H1 (cell line): ENCODE data around the gene MCF2L2. TPM values are rescaled to one million over a fixed set of nuclear protein-coding genes. Genes with fewer than 3 reads are reported as not detected.

ENCODE experiments used
- polyA plus RNA-seq, 7 experiments: library from polyadenylated mRNA; depleted of rRNA in 3 of 7; stranded (reverse) in 5 of 7; unstranded in 2 of 7; fragments of >200 nt in 5 of 7; fragments of 200-250 nt in 2 of 7; gene quantifications; 1 replicate in 5 of 7; 2 replicates in 1 of 7; 4 replicates in 1 of 7; pipeline versions ENCODE4 v1.2.1 to v1.2.3, GENCODE V29; 2011 to 2013; ENCODE audit warnings: missing spikeins in 2 of 7, mixed read lengths in 2 of 7
- total RNA-seq: library from RNA; stranded (reverse); fragmentation: NEBNext Ultra II Directional; extraction: Animal tissue kit (Norgen Biotek cat#: 25700); gene quantifications from 2 replicates; pipeline ENCODE4 v1.2.1, GENCODE V29; 2021
- TF ChIP-seq, protein P1 (sequence below): fragments of 300-600 bp; sonication (generic); IDR thresholded peaks from 2 replicates; pipeline ENCODE4 v1.7.1; 2012; ENCODE audit warnings: low read length, moderate library complexity, mild to moderate bottlenecking, inconsistent platforms; ENCODE audit not compliant: insufficient replicate concordance

The MCF2L2 gene
- total and polyA plus RNA-seq, 2 of the 8 experiments (the other 6 are each of a cell fraction or from before 2014, with no cell fraction given) = 4.1 to 13.7 TPM

DNA sequence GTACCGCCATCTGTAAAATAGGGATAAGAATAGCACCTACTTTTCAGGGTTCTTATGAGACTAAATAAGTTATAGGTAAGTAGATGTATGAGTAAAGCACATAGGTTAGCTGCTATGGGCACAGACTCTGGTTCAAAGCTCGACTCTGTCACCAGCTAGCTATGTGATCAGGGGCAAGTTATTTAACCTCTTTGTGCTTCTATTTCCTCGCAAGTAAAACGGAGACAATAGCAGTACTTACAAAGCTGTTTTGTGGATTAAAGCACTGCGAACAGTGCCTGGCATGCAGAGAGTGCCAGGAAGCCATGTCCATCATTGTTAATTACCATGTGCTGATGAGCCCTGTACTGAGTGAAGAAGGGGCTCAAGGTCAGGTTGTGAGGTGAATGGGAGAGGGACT, 267.8 kb downstream of the MCF2L2 start (continued):
- TF ChIP-seq, protein P1, sequence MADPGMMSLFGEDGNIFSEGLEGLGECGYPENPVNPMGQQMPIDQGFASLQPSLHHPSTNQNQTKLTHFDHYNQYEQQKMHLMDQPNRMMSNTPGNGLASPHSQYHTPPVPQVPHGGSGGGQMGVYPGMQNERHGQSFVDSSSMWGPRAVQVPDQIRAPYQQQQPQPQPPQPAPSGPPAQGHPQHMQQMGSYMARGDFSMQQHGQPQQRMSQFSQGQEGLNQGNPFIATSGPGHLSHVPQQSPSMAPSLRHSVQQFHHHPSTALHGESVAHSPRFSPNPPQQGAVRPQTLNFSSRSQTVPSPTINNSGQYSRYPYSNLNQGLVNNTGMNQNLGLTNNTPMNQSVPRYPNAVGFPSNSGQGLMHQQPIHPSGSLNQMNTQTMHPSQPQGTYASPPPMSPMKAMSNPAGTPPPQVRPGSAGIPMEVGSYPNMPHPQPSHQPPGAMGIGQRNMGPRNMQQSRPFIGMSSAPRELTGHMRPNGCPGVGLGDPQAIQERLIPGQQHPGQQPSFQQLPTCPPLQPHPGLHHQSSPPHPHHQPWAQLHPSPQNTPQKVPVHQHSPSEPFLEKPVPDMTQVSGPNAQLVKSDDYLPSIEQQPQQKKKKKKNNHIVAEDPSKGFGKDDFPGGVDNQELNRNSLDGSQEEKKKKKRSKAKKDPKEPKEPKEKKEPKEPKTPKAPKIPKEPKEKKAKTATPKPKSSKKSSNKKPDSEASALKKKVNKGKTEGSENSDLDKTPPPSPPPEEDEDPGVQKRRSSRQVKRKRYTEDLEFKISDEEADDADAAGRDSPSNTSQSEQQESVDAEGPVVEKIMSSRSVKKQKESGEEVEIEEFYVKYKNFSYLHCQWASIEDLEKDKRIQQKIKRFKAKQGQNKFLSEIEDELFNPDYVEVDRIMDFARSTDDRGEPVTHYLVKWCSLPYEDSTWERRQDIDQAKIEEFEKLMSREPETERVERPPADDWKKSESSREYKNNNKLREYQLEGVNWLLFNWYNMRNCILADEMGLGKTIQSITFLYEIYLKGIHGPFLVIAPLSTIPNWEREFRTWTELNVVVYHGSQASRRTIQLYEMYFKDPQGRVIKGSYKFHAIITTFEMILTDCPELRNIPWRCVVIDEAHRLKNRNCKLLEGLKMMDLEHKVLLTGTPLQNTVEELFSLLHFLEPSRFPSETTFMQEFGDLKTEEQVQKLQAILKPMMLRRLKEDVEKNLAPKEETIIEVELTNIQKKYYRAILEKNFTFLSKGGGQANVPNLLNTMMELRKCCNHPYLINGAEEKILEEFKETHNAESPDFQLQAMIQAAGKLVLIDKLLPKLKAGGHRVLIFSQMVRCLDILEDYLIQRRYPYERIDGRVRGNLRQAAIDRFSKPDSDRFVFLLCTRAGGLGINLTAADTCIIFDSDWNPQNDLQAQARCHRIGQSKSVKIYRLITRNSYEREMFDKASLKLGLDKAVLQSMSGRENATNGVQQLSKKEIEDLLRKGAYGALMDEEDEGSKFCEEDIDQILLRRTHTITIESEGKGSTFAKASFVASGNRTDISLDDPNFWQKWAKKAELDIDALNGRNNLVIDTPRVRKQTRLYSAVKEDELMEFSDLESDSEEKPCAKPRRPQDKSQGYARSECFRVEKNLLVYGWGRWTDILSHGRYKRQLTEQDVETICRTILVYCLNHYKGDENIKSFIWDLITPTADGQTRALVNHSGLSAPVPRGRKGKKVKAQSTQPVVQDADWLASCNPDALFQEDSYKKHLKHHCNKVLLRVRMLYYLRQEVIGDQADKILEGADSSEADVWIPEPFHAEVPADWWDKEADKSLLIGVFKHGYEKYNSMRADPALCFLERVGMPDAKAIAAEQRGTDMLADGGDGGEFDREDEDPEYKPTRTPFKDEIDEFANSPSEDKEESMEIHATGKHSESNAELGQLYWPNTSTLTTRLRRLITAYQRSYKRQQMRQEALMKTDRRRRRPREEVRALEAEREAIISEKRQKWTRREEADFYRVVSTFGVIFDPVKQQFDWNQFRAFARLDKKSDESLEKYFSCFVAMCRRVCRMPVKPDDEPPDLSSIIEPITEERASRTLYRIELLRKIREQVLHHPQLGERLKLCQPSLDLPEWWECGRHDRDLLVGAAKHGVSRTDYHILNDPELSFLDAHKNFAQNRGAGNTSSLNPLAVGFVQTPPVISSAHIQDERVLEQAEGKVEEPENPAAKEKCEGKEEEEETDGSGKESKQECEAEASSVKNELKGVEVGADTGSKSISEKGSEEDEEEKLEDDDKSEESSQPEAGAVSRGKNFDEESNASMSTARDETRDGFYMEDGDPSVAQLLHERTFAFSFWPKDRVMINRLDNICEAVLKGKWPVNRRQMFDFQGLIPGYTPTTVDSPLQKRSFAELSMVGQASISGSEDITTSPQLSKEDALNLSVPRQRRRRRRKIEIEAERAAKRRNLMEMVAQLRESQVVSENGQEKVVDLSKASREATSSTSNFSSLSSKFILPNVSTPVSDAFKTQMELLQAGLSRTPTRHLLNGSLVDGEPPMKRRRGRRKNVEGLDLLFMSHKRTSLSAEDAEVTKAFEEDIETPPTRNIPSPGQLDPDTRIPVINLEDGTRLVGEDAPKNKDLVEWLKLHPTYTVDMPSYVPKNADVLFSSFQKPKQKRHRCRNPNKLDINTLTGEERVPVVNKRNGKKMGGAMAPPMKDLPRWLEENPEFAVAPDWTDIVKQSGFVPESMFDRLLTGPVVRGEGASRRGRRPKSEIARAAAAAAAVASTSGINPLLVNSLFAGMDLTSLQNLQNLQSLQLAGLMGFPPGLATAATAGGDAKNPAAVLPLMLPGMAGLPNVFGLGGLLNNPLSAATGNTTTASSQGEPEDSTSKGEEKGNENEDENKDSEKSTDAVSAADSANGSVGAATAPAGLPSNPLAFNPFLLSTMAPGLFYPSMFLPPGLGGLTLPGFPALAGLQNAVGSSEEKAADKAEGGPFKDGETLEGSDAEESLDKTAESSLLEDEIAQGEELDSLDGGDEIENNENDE = no peak
